IMR-90 (cell line): ENCODE results near the gene KIAA0319L. TPM values are rescaled to one million over a fixed set of nuclear protein-coding genes. Genes with fewer than 3 reads are reported as not detected.

Experiments used
- ATAC-seq: fragments of 200-7000 bp; cut with Tn5 transposase; 2 replicates; pipeline ENCODE4 v1.9.1; 2020; ENCODE audit warnings: low read depth, mild to moderate bottlenecking, moderate library complexity
- BruUV-seq: library from RNA; stranded (reverse); fragments of 400-500 nt; replicated peaks from 2 replicates; lab custom pipeline; 2021; lab: Mats Ljungman, UMichigan
- CTCF ChIA-PET: fragments of 300-600 bp; formaldehyde crosslinking; extraction: SDS; loops from one replicate; lab custom pipeline; 2021; ENCODE audit warnings: antibody characterized with exemption; lab: Yijun Ruan, JAX
- POLR2A ChIA-PET: fragments of 300-600 bp; sonication (Branson Sonifier 250); formaldehyde crosslinking; loops from one replicate; lab custom pipeline; 2022; ENCODE audit warnings: antibody characterized with exemption; ENCODE audit not compliant: unreplicated experiment; lab: Charles Lee
- DNase-seq: peaks from one replicate; pipeline ENCODE4 v3.0.0; 2013
- H2AFZ ChIP-seq: replicated peaks from 2 replicates; pipeline ENCODE3; 2013; ENCODE audit warnings: low read length, mild to moderate bottlenecking; ENCODE audit not compliant: poor library complexity
- H2AK5ac ChIP-seq: 2 replicates; pipeline ENCODE4 v1.6.1; 2013; ENCODE audit warnings: low read depth, low read length, inconsistent platforms
- H2AK9ac ChIP-seq: replicated peaks from 2 replicates; pipeline ENCODE3; 2013; ENCODE audit warnings: mild to moderate bottlenecking, low read depth, low read length, moderate library complexity; ENCODE audit not compliant: poor library complexity
- H2BK120ac ChIP-seq: 2 replicates; pipeline ENCODE4 v1.6.1; 2013; ENCODE audit warnings: low read depth, low read length, inconsistent platforms
- H2BK15ac ChIP-seq: 3 replicates; pipeline ENCODE4 v1.6.1; 2013; ENCODE audit warnings: low read depth, low read length, inconsistent platforms
- H2BK20ac ChIP-seq: 2 replicates; pipeline ENCODE4 v1.6.1; 2013; ENCODE audit warnings: low read depth, mild to moderate bottlenecking, inconsistent platforms, low read length, moderate library complexity
- H2BK5ac ChIP-seq: 2 replicates; pipeline ENCODE4 v1.6.1; 2013; ENCODE audit warnings: mild to moderate bottlenecking, low read depth, low read length, inconsistent platforms; ENCODE audit not compliant: poor library complexity, severe bottlenecking
- H3K14ac ChIP-seq: replicated peaks from 2 replicates; pipeline ENCODE4 v1.6.1; 2013; ENCODE audit warnings: low read depth, low read length, inconsistent platforms
- H3K18ac ChIP-seq: 2 replicates; pipeline ENCODE4 v1.6.1; 2013; ENCODE audit warnings: low read depth, low read length, control low read depth
- H3K23ac ChIP-seq: 2 replicates; pipeline ENCODE4 v1.6.1; 2013; ENCODE audit warnings: low read depth, low read length, inconsistent platforms
- H3K27ac ChIP-seq: 2 replicates; pipeline ENCODE4 v1.5.1; 2013; ENCODE audit warnings: mild to moderate bottlenecking, control low read depth, low read length; ENCODE audit not compliant: insufficient read depth
- H3K27me3 ChIP-seq: 2 replicates; pipeline ENCODE4 v1.6.1; 2013; ENCODE audit warnings: low read length; ENCODE audit not compliant: control insufficient read depth, insufficient read depth
- H3K36me3 ChIP-seq: 2 replicates; pipeline ENCODE4 v1.6.1; 2013; ENCODE audit warnings: low read length, mixed read lengths; ENCODE audit not compliant: control insufficient read depth, insufficient read depth
- H3K4ac ChIP-seq: 2 replicates; pipeline ENCODE4 v1.6.1; 2013; ENCODE audit warnings: low read depth, low read length, inconsistent platforms
- H3K4me1 ChIP-seq: 2 replicates; pipeline ENCODE4 v1.6.1; 2013; ENCODE audit warnings: low read length, mixed read lengths; ENCODE audit not compliant: control insufficient read depth, insufficient read depth
- H3K4me2 ChIP-seq: 2 replicates; pipeline ENCODE4 v1.6.1; 2013; ENCODE audit warnings: low read depth, mild to moderate bottlenecking, control low read depth, low read length, moderate library complexity
- H3K4me3 ChIP-seq: 2 replicates; pipeline ENCODE4 v1.5.1; 2013; ENCODE audit warnings: low read depth, mild to moderate bottlenecking, control low read depth, low read length, moderate library complexity; ENCODE audit not compliant: insufficient read depth
- H3K56ac ChIP-seq: 2 replicates; pipeline ENCODE4 v1.6.1; 2013; ENCODE audit warnings: low read length, inconsistent platforms; ENCODE audit not compliant: insufficient read depth; ENCODE audit errors: extremely low read depth
- H3K79me1 ChIP-seq, 2 experiments: 2 replicates each; pipeline ENCODE4 v1.6.1; 2013; ENCODE audit warnings: low read length in 2 of 2, inconsistent platforms in 1 of 2, low read depth in 1 of 2
- H3K9ac ChIP-seq: 2 replicates; pipeline ENCODE4 v1.6.1; 2013; ENCODE audit warnings: low read depth, low read length, control low read depth
- H3K9me1 ChIP-seq: 2 replicates; pipeline ENCODE4 v1.6.1; 2013; ENCODE audit warnings: low read length, inconsistent platforms; ENCODE audit not compliant: insufficient read depth
- H3K9me3 ChIP-seq: 2 replicates; pipeline ENCODE4 v1.6.1; 2013; ENCODE audit warnings: low read length; ENCODE audit not compliant: control insufficient read depth, insufficient read depth
- H4K20me1 ChIP-seq: 2 replicates; pipeline ENCODE4 v1.6.1; 2013; ENCODE audit warnings: low read length, inconsistent platforms; ENCODE audit not compliant: insufficient read depth
- H4K5ac ChIP-seq: 2 replicates; pipeline ENCODE4 v1.6.1; 2013; ENCODE audit warnings: mild to moderate bottlenecking, low read depth, low read length, control low read depth
- H4K8ac ChIP-seq, 2 experiments: 2 replicates each; pipeline ENCODE4 v1.6.1; 2013; ENCODE audit warnings: low read depth in 2 of 2, low read length in 2 of 2, control low read depth in 1 of 2, inconsistent platforms in 1 of 2
- H4K91ac ChIP-seq: 2 replicates; pipeline ENCODE4 v1.6.1; 2013; ENCODE audit warnings: low read depth, low read length, inconsistent platforms; ENCODE audit not compliant: insufficient read depth
- CEBPB ChIP-seq: IDR thresholded peaks from 2 replicates; pipeline ENCODE4 v1.6.1; 2012; ENCODE audit warnings: low read depth, low read length, improper control_type of control experiment
- MAFK ChIP-seq: IDR thresholded peaks from 2 replicates; pipeline ENCODE4 v1.6.1; 2012; ENCODE audit warnings: low read depth, low read length, improper control_type of control experiment
- WGBS, 2 experiments: methylation state at CpG; one replicate each; pipeline versions ENCODE4 v1.1.5 to v1.1.7; 2013; ENCODE audit warnings: missing lambda C conversion rate in 2 of 2; ENCODE audit not compliant: insufficient read length in 1 of 2; ENCODE audit errors: extremely low coverage in 2 of 2; 5-methylcytosine and 5-hydroxymethylcytosine counted together
- dilution Hi-C: fragments of 300-500 bp; cut with HindIII; formaldehyde crosslinking; loops from one replicate; pipeline ENCODE4 v1.14.3; 2018; ENCODE audit warnings: low sequenced_read_pairs; ENCODE audit not compliant: unreplicated experiment
- in situ Hi-C: fragments of 300-500 bp; cut with MboI; formaldehyde crosslinking; loops from 3 replicates; pipeline ENCODE4 v1.14.3; 2019; ENCODE audit warnings: low sequenced_read_pairs, inconsistent platforms, mixed read lengths
- intact Hi-C: fragments of 100-400 bp; cut with micrococcal nuclease; formaldehyde crosslinking; loops from 2 replicates; pipeline ENCODE4 v1.10.0; 2022
- polyA plus RNA-seq, 3 experiments: library from polyadenylated mRNA; depleted of rRNA; stranded (reverse); fragments of >200 nt; gene quantifications; 2 replicates each; pipeline ENCODE4 v1.2.3, GENCODE V29; 2012; ENCODE audit warnings: low replicate concordance in 1 of 3
- total RNA-seq: library from RNA; depleted of rRNA; stranded (reverse); fragments of >200 nt; gene quantifications from 2 replicates; pipeline ENCODE4 v1.2.3, GENCODE V29; 2012

Gene KIAA0319L
- total and polyA plus RNA-seq, 2 of the 4 experiments (the other 2 are of a cell fraction), result 38.0 to 49.8 TPM

DNA sequence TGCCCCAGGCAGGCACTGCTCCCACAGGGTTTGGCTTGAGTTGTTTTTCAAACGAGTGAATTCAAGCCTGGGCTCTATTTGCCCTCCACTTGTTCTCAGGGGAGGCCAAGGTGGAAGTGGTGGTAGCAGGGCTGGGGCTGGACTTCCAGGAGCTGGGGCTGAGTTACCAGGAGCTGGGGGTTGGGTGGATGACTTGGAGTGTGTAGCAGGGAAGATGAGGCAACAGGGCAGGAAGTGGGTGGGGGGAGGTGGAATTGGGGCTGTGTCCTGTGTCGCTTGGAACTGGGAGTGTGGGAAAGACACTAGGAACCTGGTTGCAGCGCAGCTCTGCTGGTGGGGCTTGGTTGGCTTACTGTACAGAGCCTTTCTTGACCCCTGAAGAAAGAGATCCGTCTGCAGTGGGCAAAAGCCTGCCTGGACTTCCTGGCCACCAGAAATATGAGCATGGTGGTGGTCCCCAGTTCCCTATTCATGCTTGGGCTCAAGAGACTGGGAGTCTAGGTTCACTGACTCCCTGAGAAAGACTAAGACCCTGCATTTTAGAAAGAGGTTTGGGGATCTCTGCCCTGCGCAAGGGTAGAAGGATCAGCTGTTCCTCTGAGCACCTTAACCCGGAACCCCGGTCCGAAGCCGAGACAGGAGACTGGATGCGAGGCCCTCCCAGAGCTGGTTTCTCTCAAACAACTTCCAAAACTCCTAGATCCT is 19.0 kb upstream of the KIAA0319L start:
- CTCF ChIA-PET, result interaction anchor here (0.8 kb wide), 1 partner anchor 139 kb away, joined by 3 read pairs; no protein-coding TSS in a partner anchor
- dilution Hi-C loops, result no loop called here
- DNase-seq, result peak; percentile 26

More for the DNA sequence above, 19.0 kb upstream of the KIAA0319L start:
- Histone ChIP-seq H2BK15ac (no peak overlapping the region), H3K9me1 (no peaks in the 10 kb centered on the region), H3K18ac (no peak overlapping the region), H2AK5ac (no peak overlapping the region), H3K27ac (no peak overlapping the region), H3K4me1 (peaks cover 1% of the 10 kb centered on the region; the same call in 1 of the 2 replicates), H2BK20ac (no peak overlapping the region), H3K56ac (no peak overlapping the region), H4K91ac (no peak overlapping the region), H4K8ac (no peak overlapping the region), H3K4me2 (no peak overlapping the region), H2AFZ (no peak overlapping the region), H3K9me3 (no peaks in the 10 kb centered on the region), H4K5ac (no peak overlapping the region), H4K20me1 (no peaks in the 10 kb centered on the region), H3K79me1 (no peaks in the 10 kb centered on the region), H3K23ac (no peak overlapping the region), H2AK9ac (peak overlapping the region; percentile 9), H3K27me3 (peaks cover 51% of the 10 kb centered on the region), H3K14ac (no peak overlapping the region), H3K9ac (no peak overlapping the region), H3K4ac (no peak overlapping the region), H3K36me3 (no peaks in the 10 kb centered on the region), H2BK5ac (no peak overlapping the region), H2BK120ac (no peak overlapping the region), H3K4me3 (no peak overlapping the region)
- in situ Hi-C loops (no loop called here), intact Hi-C loops (no loop called here)
- ATAC-seq, result no peak
- POLR2A ChIA-PET, result no interaction called here
- WGBS, 2 experiments, result 63% methylated on average over 8 of the region's 10 CpGs; no CpG with 5 or more reads in 1 of the 2 experiments
- TF ChIP-seq CEBPB (peak; percentile 54; the same call in 1 of the 2 replicates), MAFK (no peak)
- no TSS peak for BruUV-seq
